Neural progenitor cell (in vitro differentiated cells): ENCODE data around the gene TNS3.

Experiments
- CTCF ChIP-seq: fragments of 200-600 bp; sonication (generic); IDR thresholded peaks from 2 replicates; pipeline ENCODE4 v1.5.1; 2017; ENCODE audit warnings: antibody characterized with exemption, mild to moderate bottlenecking
- EZH2 ChIP-seq: fragments of 200-600 bp; sonication (generic); IDR thresholded peaks from 2 replicates; pipeline ENCODE4 v1.6.1; 2017; ENCODE audit warnings: antibody characterized with exemption, mild to moderate bottlenecking, moderate library complexity
- EZH2phosphoT487 ChIP-seq: fragments of 200-600 bp; sonication (generic); IDR thresholded peaks from 2 replicates; pipeline ENCODE4 v1.6.1; 2017; ENCODE audit warnings: antibody characterized with exemption

GRCh38 chr7:47556511-47557180 is 25.3 kb downstream of the TNS3 start:
- TF ChIP-seq CTCF (no peak), EZH2 (no peak), EZH2phosphoT487 (no peak)
